ENCODE results near the gene GPSM3.

Gene GPSM3

GRCh38 chr6:32223258-32224235 is 31.1 kb upstream of the GPSM3 start, which contains the start of gene NOTCH4:
TSS of gene NOTCH4 (minus strand) at chr6:32224067. CDS start at chr6:32223928, 139 bp downstream.
- in situ Hi-C loops (cut with HindIII; ENCODE audit: low pct_ligation_motif_present, low sequenced_read_pairs), result no loop called here
- no peak for TF ChIP-seq CTCF (IDR thresholded peaks at IDR 0.05; ENCODE audit: low read depth, low read length, missing control alignments)
- H3K27ac ChIP-seq, result no peak within 1 kb of the TSS
- no peak for DNase-seq
- H3K27me3 ChIP-seq (replicated peaks), result no peaks in the 10 kb centered on the region
- H3K36me3 ChIP-seq (replicated peaks), result no peaks in the 10 kb centered on the region
- no peak within 1 kb of the TSS for H3K4me3 ChIP-seq (ENCODE audit: low read depth, low read length)

- in situ Hi-C loops (cut with HindIII; ENCODE audit: low pct_ligation_motif_present, low sequenced_read_pairs), result no loop called here
- TF ChIP-seq CTCF (IDR thresholded peaks at IDR 0.05; ENCODE audit: low read depth, low read length, missing control alignments), result no peak
- no peak for DNase-seq
- H3K27me3 ChIP-seq (replicated peaks), result no peaks in the 10 kb centered on the region
- H3K27ac ChIP-seq, result no peak overlapping the region
- no peaks in the 10 kb centered on the region for H3K36me3 ChIP-seq (replicated peaks)
- no peak overlapping the region for H3K4me3 ChIP-seq (ENCODE audit: low read depth, low read length)
Observed at GRCh38 chr6:32222333-32223230, 30.1 kb upstream of the GPSM3 start.

- in situ Hi-C loops (cut with HindIII; ENCODE audit: low pct_ligation_motif_present, low sequenced_read_pairs), result no loop called here
Observed at GRCh38 chr6:32220021-32220420, 27.6 kb upstream of the GPSM3 start.

GRCh38 chr6:32218167-32218566 is 25.7 kb upstream of the GPSM3 start:
- Histone ChIP-seq H3K4me3 (ENCODE audit: low read depth, low read length) (no peak overlapping the region), H3K27ac (no peak overlapping the region), H3K36me3 (replicated peaks) (no peaks in the 10 kb centered on the region), H3K27me3 (replicated peaks) (no peaks in the 10 kb centered on the region)
- no peak for DNase-seq
- in situ Hi-C loops (cut with HindIII; ENCODE audit: low pct_ligation_motif_present, low sequenced_read_pairs), result no loop called here
- TF ChIP-seq CTCF (IDR thresholded peaks at IDR 0.05; ENCODE audit: low read depth, low read length, missing control alignments), result no peak

More at GRCh38 chr6:32220021-32220420, 27.6 kb upstream of the GPSM3 start:
- Histone ChIP-seq H3K27me3 (replicated peaks) (no peaks in the 10 kb centered on the region), H3K27ac (no peak overlapping the region), H3K36me3 (replicated peaks) (no peaks in the 10 kb centered on the region), H3K4me3 (ENCODE audit: low read depth, low read length) (no peak overlapping the region)
- no peak for DNase-seq
- no peak for TF ChIP-seq CTCF (IDR thresholded peaks at IDR 0.05; ENCODE audit: low read depth, low read length, missing control alignments)

GRCh38 chr6:32216998-32217397 is 24.6 kb upstream of the GPSM3 start:
- Histone ChIP-seq H3K36me3 (replicated peaks) (no peaks in the 10 kb centered on the region), H3K4me3 (ENCODE audit: low read depth, low read length) (no peak overlapping the region), H3K27me3 (replicated peaks) (no peaks in the 10 kb centered on the region), H3K27ac (no peak overlapping the region)
- TF ChIP-seq CTCF (IDR thresholded peaks at IDR 0.05; ENCODE audit: low read depth, low read length, missing control alignments), result no peak
- no peak for DNase-seq
- in situ Hi-C loops (cut with HindIII; ENCODE audit: low pct_ligation_motif_present, low sequenced_read_pairs), result no loop called here

Data from brain microvascular endothelial cell (primary cell).